SJSA1 (cell line): Measurements from ENCODE around the gene GPX8. TPM values are rescaled to one million over a fixed set of nuclear protein-coding genes. Genes with fewer than 3 reads are reported as not detected.

Experiments
- DNase-seq, 2 experiments: peaks; one replicate each; pipeline ENCODE4 v3.0.0-alpha.2; 2015 to 2020; ENCODE audit warnings: low spot score in 2 of 2, low read depth in 1 of 2
- H3K27ac ChIP-seq: fragments of 250-450 bp; sonication (Bioruptor Pico); 2 replicates; pipeline ENCODE4 v1.5.1; 2020; ENCODE audit warnings: mild to moderate bottlenecking, moderate library complexity
- H3K27me3 ChIP-seq: fragments of 250-450 bp; sonication (Bioruptor Pico); replicated peaks from 2 replicates; pipeline ENCODE4 v1.5.1; 2020; ENCODE audit warnings: mild to moderate bottlenecking, moderate library complexity
- H3K36me3 ChIP-seq: fragments of 250-450 bp; sonication (Bioruptor Pico); 2 replicates; pipeline ENCODE4 v1.5.1; 2020; ENCODE audit warnings: mild to moderate bottlenecking
- H3K4me1 ChIP-seq: fragments of 250-450 bp; sonication (Bioruptor Pico); replicated peaks from 2 replicates; pipeline ENCODE4 v1.6.1; 2021; ENCODE audit warnings: mild to moderate bottlenecking
- H3K4me3 ChIP-seq: fragments of 250-450 bp; sonication (Bioruptor Pico); 2 replicates; pipeline ENCODE4 v1.5.1; 2020; ENCODE audit warnings: mild to moderate bottlenecking
- H3K9me3 ChIP-seq: fragments of 250-450 bp; sonication (Bioruptor Pico); replicated peaks from 2 replicates; pipeline ENCODE4 v1.5.1; 2020; ENCODE audit warnings: mild to moderate bottlenecking
- total RNA-seq: library from RNA; depleted of rRNA; stranded (reverse); fragments of >200 nt; shearing (Covaris generic); gene quantifications from 2 replicates; pipeline ENCODE4 v1.2.3, GENCODE V29; 2014

The GPX8 gene
- total RNA-seq, 1 experiment from 2014 or later = 136 TPM

GRCh38 chr5:55151923-55152842 is 7.8 kb upstream of the GPX8 start:
- no peak overlapping the region for H3K4me3 ChIP-seq
- no peaks in the 10 kb centered on the region for H3K9me3 ChIP-seq
- peaks cover 26% of the 10 kb centered on the region for H3K4me1 ChIP-seq
- no peak for DNase-seq
- H3K27me3 ChIP-seq = no peaks in the 10 kb centered on the region
- H3K27ac ChIP-seq = no peak overlapping the region
- no peaks in the 10 kb centered on the region for H3K36me3 ChIP-seq

- peak in 1 of 2 experiments; percentile 59 for DNase-seq
- Histone ChIP-seq H3K36me3 (no peaks in the 10 kb centered on the region), H3K9me3 (no peaks in the 10 kb centered on the region), H3K4me3 (no peak overlapping the region), H3K27me3 (no peaks in the 10 kb centered on the region), H3K4me1 (peaks cover 29% of the 10 kb centered on the region), H3K27ac (no peak overlapping the region)
These were observed 5.1 kb upstream of the GPX8 start for GRCh38 chr5:55154873-55155272.

- Histone ChIP-seq H3K4me3 (peak overlapping the region; percentile 45), H3K27me3 (no peaks in the 10 kb centered on the region), H3K36me3 (peaks cover 41% of the 10 kb centered on the region), H3K4me1 (peaks cover 7% of the 10 kb centered on the region), H3K27ac (peak overlapping the region; percentile 95), H3K9me3 (no peaks in the 10 kb centered on the region)
- DNase-seq = peak; percentile 81
These were observed 680 bp downstream of the GPX8 start for GRCh38 chr5:55160493-55161209.

- H3K4me3 ChIP-seq = no peak overlapping the region
- H3K9me3 ChIP-seq = no peaks in the 10 kb centered on the region
- no peak overlapping the region for H3K27ac ChIP-seq
- no peak for DNase-seq
- H3K36me3 ChIP-seq = peaks cover 54% of the 10 kb centered on the region
- no peaks in the 10 kb centered on the region for H3K27me3 ChIP-seq
- H3K4me1 ChIP-seq = peaks cover 7% of the 10 kb centered on the region
These were observed 2.7 kb downstream of the GPX8 start for GRCh38 chr5:55162666-55163065.

- Histone ChIP-seq H3K4me1 (peaks cover 20% of the 10 kb centered on the region), H3K4me3 (no peak overlapping the region), H3K9me3 (no peaks in the 10 kb centered on the region), H3K27me3 (no peaks in the 10 kb centered on the region), H3K36me3 (peaks cover 5% of the 10 kb centered on the region), H3K27ac (no peak overlapping the region)
- DNase-seq = no peak
These were observed 11.5 kb downstream of the GPX8 start for GRCh38 chr5:55171471-55171870.

- Histone ChIP-seq H3K9me3 (no peaks in the 10 kb centered on the region), H3K27ac (no peak overlapping the region), H3K27me3 (no peaks in the 10 kb centered on the region), H3K36me3 (no peaks in the 10 kb centered on the region), H3K4me3 (peak overlapping the region; percentile 38), H3K4me1 (peaks cover 25% of the 10 kb centered on the region)
- peak; percentile 54 to 55 for DNase-seq
These were observed 12.3 kb downstream of the GPX8 start for GRCh38 chr5:55172051-55172899.

GRCh38 chr5:55172937-55173686 is 13.1 kb downstream of the GPX8 start, which contains the start of gene CDC20B:
Gene CDC20B (minus strand): TSS chr5:55173177. CDS start chr5:55173000, 177 bp downstream.
- Histone ChIP-seq H3K4me1 (peaks cover 25% of the 10 kb centered on the region), H3K36me3 (no peaks in the 10 kb centered on the region), H3K4me3 (peak within 1 kb of the TSS; percentile 38), H3K27ac (no peak within 1 kb of the TSS), H3K9me3 (no peaks in the 10 kb centered on the region), H3K27me3 (no peaks in the 10 kb centered on the region)
- DNase-seq = peak; percentile 75

GRCh38 chr5:55173687-55174230 is 13.8 kb downstream of the GPX8 start:
- DNase-seq = no peak
- Histone ChIP-seq H3K27ac (no peak overlapping the region), H3K9me3 (no peaks in the 10 kb centered on the region), H3K36me3 (no peaks in the 10 kb centered on the region), H3K4me3 (peak overlapping the region; percentile 38), H3K27me3 (no peaks in the 10 kb centered on the region), H3K4me1 (peaks cover 25% of the 10 kb centered on the region)

GRCh38 chr5:55175781-55176175 is 15.8 kb downstream of the GPX8 start:
- Histone ChIP-seq H3K4me1 (peaks cover 25% of the 10 kb centered on the region), H3K4me3 (no peak overlapping the region), H3K36me3 (no peaks in the 10 kb centered on the region), H3K9me3 (no peaks in the 10 kb centered on the region), H3K27me3 (no peaks in the 10 kb centered on the region; the same call in 1 of the 2 replicates), H3K27ac (no peak overlapping the region)
- no peak for DNase-seq

GRCh38 chr5:55176176-55176818 is 16.3 kb downstream of the GPX8 start:
- Histone ChIP-seq H3K27me3 (no peaks in the 10 kb centered on the region; the same call in 1 of the 2 replicates), H3K27ac (no peak overlapping the region), H3K4me1 (peaks cover 25% of the 10 kb centered on the region), H3K4me3 (peak overlapping the region; percentile 39), H3K36me3 (no peaks in the 10 kb centered on the region), H3K9me3 (no peaks in the 10 kb centered on the region)
- DNase-seq = peak; percentile 64 to 76

- Histone ChIP-seq H3K27me3 (no peaks in the 10 kb centered on the region; the same call in 1 of the 2 replicates), H3K36me3 (no peaks in the 10 kb centered on the region), H3K4me3 (peak overlapping the region; percentile 39), H3K27ac (no peak overlapping the region), H3K9me3 (no peaks in the 10 kb centered on the region), H3K4me1 (peaks cover 25% of the 10 kb centered on the region)
- no peak for DNase-seq
These were observed 17.1 kb downstream of the GPX8 start for GRCh38 chr5:55177078-55177477.

GRCh38 chr5:55180016-55180415 is 20.0 kb downstream of the GPX8 start:
- H3K36me3 ChIP-seq = no peaks in the 10 kb centered on the region
- H3K4me3 ChIP-seq = no peak overlapping the region
- no peaks in the 10 kb centered on the region for H3K9me3 ChIP-seq
- no peak for DNase-seq
- peaks cover 12% of the 10 kb centered on the region for H3K4me1 ChIP-seq
- H3K27ac ChIP-seq = no peak overlapping the region
- H3K27me3 ChIP-seq = peaks cover 3% of the 10 kb centered on the region; the same call in 1 of the 2 replicates
